ENCODE results near the gene NLK. TPM values are rescaled to one million over a fixed set of nuclear protein-coding genes. Genes with fewer than 3 reads are reported as not detected.

The NLK gene
- total RNA-seq, 6 experiments from 2014 or later = 8.8 to 10.6 (median 9.9) TPM

DNA sequence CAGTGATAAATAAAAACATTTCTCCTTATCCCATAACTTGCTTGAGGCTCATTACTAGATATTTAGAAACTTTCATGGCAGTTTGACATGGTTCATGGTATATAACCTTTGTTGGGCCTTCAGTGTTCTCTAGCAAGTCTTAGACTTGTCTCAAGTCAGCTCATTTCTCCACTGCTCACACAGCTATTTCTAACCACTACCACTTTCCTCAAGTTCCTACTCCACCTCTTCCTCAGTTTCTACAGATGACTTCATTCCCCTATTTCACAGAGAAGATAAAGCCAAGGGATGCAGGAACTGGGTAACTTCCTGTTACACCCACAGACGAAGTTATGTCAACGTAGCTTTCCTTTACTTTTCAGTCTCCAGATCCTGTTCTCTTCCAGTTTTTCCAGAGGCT, 23.2 kb downstream of the NLK start:
- TF ChIP-seq POLR2A (IDR thresholded peaks at IDR 0.05) = no peak
- WGBS (ENCODE audit: insufficient coverage, low coverage, low lambda C conversion rate, missing lambda C conversion rate) = 32% methylated on average over 2 of the region's 2 CpGs
- Histone ChIP-seq H3K36me3 (no peaks in the 10 kb centered on the region), H3K27ac (no peak overlapping the region), H3K27me3 (no peaks in the 10 kb centered on the region), H3K4me3 (no peak overlapping the region), H3K9me3 (peaks cover 0 to 3% (median 0%) of the 10 kb centered on the region in 4 donors), H3K4me1 (no peaks in the 10 kb centered on the region)
- intact Hi-C loops (cut with DNase I) = no loop called here
- DNase-seq (no peak), ATAC-seq (peak; percentile 38 to 57 (median 50))

DNA sequence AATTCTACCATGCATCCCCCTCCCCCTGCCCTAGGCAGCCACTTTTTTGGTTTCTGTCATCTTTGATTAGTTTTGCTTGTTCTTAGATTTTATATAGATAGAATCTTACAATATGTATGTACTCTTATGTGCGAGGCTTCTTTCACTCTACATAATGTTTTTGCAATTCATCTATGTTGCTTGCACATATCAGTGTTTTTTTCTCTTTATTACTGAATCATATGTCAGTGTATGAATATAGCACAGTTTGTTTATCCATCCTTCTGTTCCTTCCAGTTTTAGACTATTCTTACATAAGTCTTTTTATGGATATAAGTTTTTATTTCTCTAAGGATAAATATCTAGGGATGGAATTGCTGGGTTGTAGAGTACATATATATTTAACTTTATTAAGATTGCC, 26.6 kb downstream of the NLK start:
- Histone ChIP-seq H3K27me3 (no peaks in the 10 kb centered on the region), H3K27ac (no peak overlapping the region), H3K4me3 (no peak overlapping the region), H3K9me3 (peaks cover 0 to 11% (median 0%) of the 10 kb centered on the region in 4 donors), H3K4me1 (no peaks in the 10 kb centered on the region), H3K36me3 (no peaks in the 10 kb centered on the region)
- WGBS (ENCODE audit: insufficient coverage, low coverage, low lambda C conversion rate, missing lambda C conversion rate) = 100% methylated on average over 1 of the region's 1 CpG
- TF ChIP-seq, protein P1, sequence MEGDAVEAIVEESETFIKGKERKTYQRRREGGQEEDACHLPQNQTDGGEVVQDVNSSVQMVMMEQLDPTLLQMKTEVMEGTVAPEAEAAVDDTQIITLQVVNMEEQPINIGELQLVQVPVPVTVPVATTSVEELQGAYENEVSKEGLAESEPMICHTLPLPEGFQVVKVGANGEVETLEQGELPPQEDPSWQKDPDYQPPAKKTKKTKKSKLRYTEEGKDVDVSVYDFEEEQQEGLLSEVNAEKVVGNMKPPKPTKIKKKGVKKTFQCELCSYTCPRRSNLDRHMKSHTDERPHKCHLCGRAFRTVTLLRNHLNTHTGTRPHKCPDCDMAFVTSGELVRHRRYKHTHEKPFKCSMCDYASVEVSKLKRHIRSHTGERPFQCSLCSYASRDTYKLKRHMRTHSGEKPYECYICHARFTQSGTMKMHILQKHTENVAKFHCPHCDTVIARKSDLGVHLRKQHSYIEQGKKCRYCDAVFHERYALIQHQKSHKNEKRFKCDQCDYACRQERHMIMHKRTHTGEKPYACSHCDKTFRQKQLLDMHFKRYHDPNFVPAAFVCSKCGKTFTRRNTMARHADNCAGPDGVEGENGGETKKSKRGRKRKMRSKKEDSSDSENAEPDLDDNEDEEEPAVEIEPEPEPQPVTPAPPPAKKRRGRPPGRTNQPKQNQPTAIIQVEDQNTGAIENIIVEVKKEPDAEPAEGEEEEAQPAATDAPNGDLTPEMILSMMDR (IDR thresholded peaks at IDR 0.05) = no peak
- ATAC-seq (no peak), DNase-seq (no peak)
- intact Hi-C loops (cut with DNase I) = no loop called here

GRCh38 chr17:28071179-28071578, 28.7 kb downstream of the NLK start:
- Histone ChIP-seq H3K4me3 (no peak overlapping the region), H3K9me3 (peaks cover 0 to 11% (median 0%) of the 10 kb centered on the region in 4 donors), H3K27ac (no peak overlapping the region), H3K36me3 (no peaks in the 10 kb centered on the region), H3K27me3 (no peaks in the 10 kb centered on the region), H3K4me1 (no peaks in the 10 kb centered on the region)
- WGBS (ENCODE audit: insufficient coverage, low coverage, low lambda C conversion rate, missing lambda C conversion rate) = 100% methylated on average over 1 of the region's 1 CpG
- ATAC-seq (no peak), DNase-seq (no peak)
- intact Hi-C loops (cut with DNase I) = no loop called here
- no peak for TF ChIP-seq POLR2A (IDR thresholded peaks at IDR 0.05)
- TF ChIP-seq, protein P1 (IDR thresholded peaks at IDR 0.05) = no peak

- intact Hi-C loops (cut with DNase I) = no loop called here
- Histone ChIP-seq H3K4me1 (no peaks in the 10 kb centered on the region), H3K36me3 (no peaks in the 10 kb centered on the region), H3K9me3 (peaks cover 0 to 11% (median 0%) of the 10 kb centered on the region in 4 donors), H3K27me3 (no peaks in the 10 kb centered on the region), H3K4me3 (no peak overlapping the region), H3K27ac (no peak overlapping the region)
- no peak for ATAC-seq
- WGBS (ENCODE audit: insufficient coverage, low coverage, low lambda C conversion rate, missing lambda C conversion rate) = 91% methylated on average over 6 of the region's 6 CpGs
- TF ChIP-seq, protein P1 (IDR thresholded peaks at IDR 0.05) = no peak
- no peak for TF ChIP-seq POLR2A (IDR thresholded peaks at IDR 0.05)
- DNase-seq = no peak
Observed at GRCh38 chr17:28071891-28072606, 29.6 kb downstream of the NLK start.

- no peak for ATAC-seq
- no peak for TF ChIP-seq POLR2A (IDR thresholded peaks at IDR 0.05)
- TF ChIP-seq, protein P1 (IDR thresholded peaks at IDR 0.05) = no peak
Observed at GRCh38 chr17:28072936-28073533, 30.6 kb downstream of the NLK start.

More at GRCh38 chr17:28072936-28073533, 30.6 kb downstream of the NLK start:
- Histone ChIP-seq H3K27me3 (no peaks in the 10 kb centered on the region), H3K27ac (no peak overlapping the region), H3K4me1 (no peaks in the 10 kb centered on the region), H3K9me3 (peaks cover 0 to 11% (median 0%) of the 10 kb centered on the region in 4 donors), H3K36me3 (no peaks in the 10 kb centered on the region), H3K4me3 (no peak overlapping the region)
- no peak for DNase-seq
- intact Hi-C loops (cut with DNase I) = no loop called here
- WGBS (ENCODE audit: insufficient coverage, low coverage, low lambda C conversion rate, missing lambda C conversion rate) = 100% methylated on average over 2 of the region's 2 CpGs
